Epithelial cell of prostate (primary cell): ENCODE results near the gene STIMATE.

ENCODE experiments used
- DNase-seq: peaks from one replicate; pipeline ENCODE4 v3.0.0-alpha.2; 2011; ENCODE audit warnings: low read depth, low spot score
- H3K27ac ChIP-seq: fragments of 450-650 bp; 2 replicates; pipeline ENCODE4 v1.5.1; 2017; ENCODE audit warnings: mild to moderate bottlenecking

The STIMATE gene

GRCh38 chr3:52795298-52795900 lies 101.9 kb downstream of the STIMATE start:
- DNase-seq = no peak
- no peak overlapping the region for H3K27ac ChIP-seq

DNA sequence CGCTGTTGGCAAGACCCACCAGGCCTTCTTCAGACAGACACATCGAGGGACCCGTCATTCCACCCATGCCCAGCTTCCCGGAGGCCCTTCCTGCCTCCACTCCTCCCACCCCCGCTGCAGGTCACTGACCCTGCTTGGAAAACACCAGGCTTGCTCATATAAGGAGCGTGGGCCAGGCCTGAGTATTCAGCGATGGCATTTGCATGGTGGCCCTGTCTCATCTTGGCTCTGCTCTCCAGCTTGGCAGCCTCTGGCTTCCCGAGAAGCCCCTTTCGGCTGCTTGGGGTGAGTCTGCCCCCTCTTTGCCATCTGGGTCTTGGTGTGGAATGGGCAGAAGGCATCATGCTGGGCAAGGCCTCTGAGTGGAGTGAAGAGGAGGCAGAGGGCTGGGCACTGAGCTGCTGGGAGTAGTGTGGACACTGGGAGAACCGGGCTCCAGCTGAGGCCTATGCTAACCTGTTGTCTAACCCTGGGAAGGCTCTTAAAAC lies 102.7 kb downstream of the STIMATE start, which contains the start of gene ITIH3:
ITIH3 (plus strand) TSS at position 185 of the 488 bp plus-strand sequence; CDS start at position 193, 8 bp downstream.
- DNase-seq = no peak
- H3K27ac ChIP-seq = no peak within 1 kb of the TSS

DNA sequence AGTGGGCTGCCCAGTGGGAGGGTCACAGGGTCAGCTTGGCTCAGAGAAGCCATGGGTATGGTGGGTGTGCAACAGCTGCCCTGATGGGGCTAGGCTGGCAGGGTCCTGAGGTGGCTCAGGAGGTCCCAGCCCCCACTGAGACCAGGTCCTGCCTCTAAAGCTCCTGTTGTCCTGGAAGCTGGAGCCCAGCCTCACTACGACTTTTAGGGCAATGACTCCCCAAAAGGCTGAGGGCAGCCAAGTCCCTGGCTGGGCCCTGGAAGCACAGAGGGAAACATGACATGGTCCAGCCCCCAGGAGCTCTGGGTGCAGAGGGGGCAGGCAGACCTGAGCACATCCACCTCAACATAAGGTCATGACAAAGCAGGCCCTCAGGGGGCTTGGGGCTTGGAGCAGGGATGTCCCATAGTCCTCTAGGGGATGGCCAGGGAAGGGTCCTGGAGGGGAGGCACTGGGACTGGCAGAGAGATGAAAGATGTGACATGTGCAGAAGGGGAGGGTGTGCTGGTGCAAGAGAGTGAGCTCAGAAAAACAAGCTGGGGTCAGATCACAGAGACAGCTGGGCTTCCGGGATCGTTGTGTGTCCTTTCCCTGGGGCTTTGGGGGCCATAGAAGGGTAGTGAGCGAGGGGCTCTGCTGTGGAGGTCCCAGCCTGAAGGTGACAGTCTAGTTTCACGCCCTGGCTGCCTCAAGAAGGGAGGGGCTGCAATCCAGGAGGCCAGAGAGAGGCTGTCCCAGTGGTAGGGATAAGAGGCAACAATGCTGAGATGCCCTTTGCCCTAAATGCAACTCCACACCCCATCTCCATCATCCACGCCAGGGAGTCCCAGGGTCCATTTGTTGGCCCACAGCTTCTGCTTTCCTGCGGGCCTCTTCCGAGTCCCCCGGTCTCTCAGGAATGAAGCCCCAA lies 103.4 kb downstream of the STIMATE start:
- H3K27ac ChIP-seq = no peak overlapping the region
- DNase-seq = no peak

DNA sequence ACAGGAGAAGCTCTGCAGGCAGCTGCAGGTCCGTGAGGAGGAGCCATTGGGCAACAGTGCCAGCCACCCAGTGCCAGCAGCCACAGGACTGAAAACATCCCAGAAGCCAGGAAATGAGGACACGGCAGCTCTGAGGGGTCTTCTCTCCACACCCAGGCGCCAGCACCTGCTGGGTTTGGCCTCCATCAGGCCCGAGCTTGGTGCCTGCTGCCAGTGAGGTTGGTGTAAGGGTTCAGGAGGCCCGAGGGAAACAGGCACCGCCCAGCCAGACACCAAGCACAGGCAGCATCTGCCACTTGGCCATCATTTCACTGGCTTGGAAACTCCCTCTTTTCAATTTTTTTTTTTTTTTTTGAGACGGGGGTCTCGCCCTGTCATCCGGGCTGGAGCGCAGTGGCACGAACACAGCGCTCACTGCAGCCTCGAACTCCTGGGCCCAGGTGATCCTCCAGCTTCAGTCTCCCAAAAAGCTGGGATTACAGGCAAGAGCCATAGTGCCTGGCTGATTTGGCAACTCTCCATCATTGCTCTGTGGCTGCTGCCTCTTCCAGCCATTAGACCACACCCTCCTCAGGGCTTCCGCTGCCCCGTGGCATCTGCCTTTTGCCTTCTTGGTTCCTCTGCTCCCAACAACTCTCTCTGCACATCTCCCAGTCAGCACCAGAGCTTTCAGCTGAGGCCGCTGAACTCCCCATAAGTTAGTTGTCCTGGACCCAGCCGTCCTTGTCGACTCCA lies 104.2 kb downstream of the STIMATE start:
- no peak overlapping the region for H3K27ac ChIP-seq
- DNase-seq = no peak

DNA sequence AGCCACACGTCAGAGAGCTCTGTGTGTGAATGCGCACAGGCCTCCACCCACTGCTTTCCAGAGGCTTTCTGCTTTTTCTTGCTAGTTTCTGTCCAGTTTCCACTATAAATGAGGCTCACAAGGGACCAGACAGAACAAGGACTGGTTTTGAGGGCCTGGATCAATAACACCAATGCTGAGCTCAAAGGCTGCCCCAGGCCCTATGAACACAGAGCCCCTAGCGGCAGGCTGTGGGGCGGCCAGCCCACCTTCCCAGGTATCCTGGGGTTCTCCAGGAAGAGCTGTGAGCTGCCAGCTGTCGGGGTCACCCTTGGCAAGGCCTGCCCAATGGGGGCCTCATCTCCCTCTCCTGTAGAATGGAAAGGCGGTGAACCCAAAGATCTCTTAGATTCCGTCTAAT lies 104.9 kb downstream of the STIMATE start:
- no peak for DNase-seq
- H3K27ac ChIP-seq = no peak overlapping the region

GRCh38 chr3:52791928-52792327 lies 105.4 kb downstream of the STIMATE start:
- no peak for DNase-seq
- H3K27ac ChIP-seq = no peak overlapping the region

DNA sequence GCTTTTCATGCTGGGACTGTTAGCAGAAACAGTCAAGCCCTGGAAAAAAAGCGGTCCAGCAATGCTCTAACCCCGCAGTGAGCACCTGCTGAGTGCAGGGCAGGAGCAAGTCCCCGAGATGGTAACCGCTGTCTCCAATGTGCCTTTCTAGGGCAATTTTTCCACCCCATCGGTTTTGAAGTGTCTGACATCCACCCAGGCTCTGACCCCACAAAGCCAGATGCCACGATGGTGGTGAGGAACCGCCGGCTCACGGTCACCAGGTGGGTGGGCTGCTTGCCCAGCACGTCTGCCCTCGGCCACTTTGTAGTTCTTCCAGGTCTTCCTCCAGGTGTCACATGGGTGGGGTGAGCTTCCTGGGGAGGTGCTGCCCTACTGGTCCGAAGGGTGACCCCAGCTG lies 106.0 kb downstream of the STIMATE start:
- no peak overlapping the region for H3K27ac ChIP-seq
- no peak for DNase-seq

- no peak for DNase-seq
- no peak overlapping the region for H3K27ac ChIP-seq
These were observed 106.6 kb downstream of the STIMATE start for GRCh38 chr3:52790741-52791140.

DNA sequence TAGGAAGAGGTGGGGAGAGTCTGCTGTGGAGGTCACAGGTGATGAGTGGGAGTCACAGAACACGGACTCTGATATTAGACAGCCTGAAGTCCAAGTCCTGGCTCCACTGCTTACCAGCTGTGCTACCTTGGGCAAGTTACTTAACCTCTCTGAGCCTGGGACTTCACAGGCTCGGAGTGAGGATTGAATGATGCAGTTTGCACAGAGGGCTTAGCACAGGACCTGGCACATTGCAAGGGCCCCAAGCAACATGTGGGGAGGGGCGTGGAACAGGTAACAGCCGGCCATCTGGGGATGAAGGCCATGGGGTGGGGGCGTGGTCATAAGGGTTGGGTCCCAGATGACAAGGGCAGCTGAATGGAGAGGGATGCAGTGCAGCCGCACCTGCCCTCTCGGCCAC lies 107.0 kb downstream of the STIMATE start:
- no peak overlapping the region for H3K27ac ChIP-seq
- no peak for DNase-seq

- DNase-seq = no peak
- H3K27ac ChIP-seq = no peak overlapping the region
These were observed 107.7 kb downstream of the STIMATE start for GRCh38 chr3:52789746-52790040.

GRCh38 chr3:52788890-52789745 lies 108.2 kb downstream of the STIMATE start:
- no peak for DNase-seq
- H3K27ac ChIP-seq = no peak overlapping the region

GRCh38 chr3:52787672-52788625 lies 109.4 kb downstream of the STIMATE start:
- no peak for DNase-seq
- H3K27ac ChIP-seq = no peak overlapping the region

- no peak overlapping the region for H3K27ac ChIP-seq
- DNase-seq = no peak
These were observed 110.1 kb downstream of the STIMATE start for GRCh38 chr3:52787246-52787645.
